Dermis microvascular lymphatic vessel endothelial cell (primary cell): ENCODE measurements around the gene TFRC. TPM values are rescaled to one million over a fixed set of nuclear protein-coding genes. Genes with fewer than 3 reads are reported as not detected.
"Not testable (repeated sequence)": the region's sequence is repeated elsewhere in the genome, so short reads cannot be mapped to it uniquely, and the experiment has no call there.

Source experiments
- DNase-seq, 2 donors: peaks; one replicate each; pipeline versions ENCODE4 v3.0.0 to v3.0.0-alpha.2; 2010; ENCODE audit warnings: low read depth in 2 of 2
- total RNA-seq: library from RNA; depleted of rRNA; stranded (reverse); fragments of >200 nt; gene quantifications from 2 replicates; pipeline ENCODE4 v1.2.1, GENCODE V29; 2014

The TFRC gene
- total RNA-seq, 1 donor from 2014 or later, result 160 TPM

GRCh38 chr3:196081002-196081833 lies 672 bp downstream of the TFRC start:
- peak in 1 of 2 donors; percentile 54 for DNase-seq

GRCh38 chr3:196080101-196080846 lies 1.6 kb downstream of the TFRC start:
- DNase-seq, result not testable (repeated sequence)

GRCh38 chr3:196079682-196080081 lies 2.2 kb downstream of the TFRC start:
- DNase-seq, result no peak

GRCh38 chr3:196075013-196075412 lies 6.9 kb downstream of the TFRC start:
- DNase-seq, result no peak

- DNase-seq, result peak; percentile 27 to 63
These were observed 8.6 kb downstream of the TFRC start for GRCh38 chr3:196073255-196073753.

GRCh38 chr3:196072313-196072712 lies 9.6 kb downstream of the TFRC start:
- no peak for DNase-seq

- not testable (repeated sequence) for DNase-seq
These were observed 13.1 kb downstream of the TFRC start for GRCh38 chr3:196068812-196069211.

GRCh38 chr3:196067439-196067838 lies 14.5 kb downstream of the TFRC start:
- no peak for DNase-seq

GRCh38 chr3:196063971-196064370 lies 17.9 kb downstream of the TFRC start:
- no peak for DNase-seq

- no peak for DNase-seq
These were observed 18.4 kb downstream of the TFRC start for GRCh38 chr3:196063456-196063855.

- no peak for DNase-seq
These were observed 18.8 kb downstream of the TFRC start for GRCh38 chr3:196063049-196063448.

GRCh38 chr3:196060834-196061233 lies 21.1 kb downstream of the TFRC start:
- no peak for DNase-seq

GRCh38 chr3:196057760-196058331 lies 24.0 kb downstream of the TFRC start:
- DNase-seq, result no peak

- DNase-seq, result not testable (repeated sequence)
These were observed 25.5 kb downstream of the TFRC start for GRCh38 chr3:196056371-196056770.

- DNase-seq, result no peak
These were observed 26.1 kb downstream of the TFRC start for GRCh38 chr3:196055683-196056270.

GRCh38 chr3:196055240-196055639 lies 26.6 kb downstream of the TFRC start:
- no peak for DNase-seq

GRCh38 chr3:196054661-196055060 lies 27.2 kb downstream of the TFRC start:
- DNase-seq, result no peak

GRCh38 chr3:196053487-196053886 lies 28.4 kb downstream of the TFRC start:
- no peak for DNase-seq

- no peak for DNase-seq
These were observed 30.4 kb downstream of the TFRC start for GRCh38 chr3:196051282-196052076.

GRCh38 chr3:196050597-196050996 lies 31.3 kb downstream of the TFRC start:
- DNase-seq, result no peak

- no peak for DNase-seq
These were observed 32.2 kb downstream of the TFRC start for GRCh38 chr3:196049653-196050052.
